Osteocyte (in vitro differentiated cells): ENCODE measurements around the gene LRRC10. TPM values are rescaled to one million over a fixed set of nuclear protein-coding genes. Genes with fewer than 3 reads are reported as not detected.

ENCODE experiments used
- DNase-seq: peaks from one replicate; pipeline ENCODE4 v3.0.0; 2021; ENCODE audit warnings: mixed read lengths; ENCODE audit not compliant: unreplicated experiment; ENCODE audit errors: extremely low spot score
- H3K27ac Mint-ChIP-seq: one replicate; pipeline ENCODE4 v1.8.0; 2021; ENCODE audit warnings: mild to moderate bottlenecking, mixed read lengths; ENCODE audit not compliant: unreplicated experiment
- H3K27me3 Mint-ChIP-seq: one replicate; pipeline ENCODE4 v1.8.0; 2021; ENCODE audit warnings: mixed read lengths; ENCODE audit not compliant: unreplicated experiment
- H3K36me3 Mint-ChIP-seq: one replicate; pipeline ENCODE4 v1.8.0; 2021; ENCODE audit warnings: mixed read lengths; ENCODE audit not compliant: unreplicated experiment
- H3K4me1 Mint-ChIP-seq: one replicate; pipeline ENCODE4 v1.8.0; 2021; ENCODE audit warnings: mixed read lengths; ENCODE audit not compliant: unreplicated experiment
- H3K4me3 Mint-ChIP-seq: one replicate; pipeline ENCODE4 v1.8.0; 2021; ENCODE audit warnings: mild to moderate bottlenecking, moderate library complexity, mixed read lengths; ENCODE audit not compliant: unreplicated experiment
- H3K9me3 Mint-ChIP-seq: one replicate; pipeline ENCODE4 v1.8.0; 2021; ENCODE audit warnings: mixed read lengths; ENCODE audit not compliant: unreplicated experiment
- CTCF ChIP-seq: fragments of 200-600 bp; sonication (generic); IDR thresholded peaks from 2 replicates; pipeline ENCODE4 v1.5.0; 2021; ENCODE audit warnings: antibody characterized with exemption, mild to moderate bottlenecking, moderate library complexity
- long read RNA-seq: library from polyadenylated mRNA; unstranded; transcript quantifications from one replicate; pipeline ENCODE4 v2.0.0, GENCODE V29; 2021
- total RNA-seq: library from RNA; stranded (reverse); gene quantifications from 2 replicates; pipeline ENCODE4 v1.2.1, GENCODE V29; 2021

The LRRC10 gene
- not detected in 2 replicates for total RNA-seq
- long read RNA-seq, result 0 reads

GRCh38 chr12:69610729-69611128, at the start of gene LRRC10:
LRRC10 (minus strand) TSS chr12:69610907; CDS start chr12:69610838, 69 bp downstream.
- DNase-seq, result no peak
- Mint-ChIP-seq H3K4me1 (no peaks in the 10 kb centered on the region), H3K36me3 (no peaks in the 10 kb centered on the region), H3K27me3 (peaks cover 25% of the 10 kb centered on the region), H3K4me3 (no peak within 1 kb of the TSS), H3K27ac (no peak within 1 kb of the TSS), H3K9me3 (no peaks in the 10 kb centered on the region)
- no peak for TF ChIP-seq CTCF

GRCh38 chr12:69660164-69660863, 49.6 kb upstream of the LRRC10 start:
- H3K27me3 Mint-ChIP-seq, result no peaks in the 10 kb centered on the region
- no peak overlapping the region for H3K4me3 Mint-ChIP-seq
- no peak overlapping the region for H3K27ac Mint-ChIP-seq
- no peaks in the 10 kb centered on the region for H3K9me3 Mint-ChIP-seq
- H3K36me3 Mint-ChIP-seq, result no peaks in the 10 kb centered on the region
- no peak for TF ChIP-seq CTCF
- no peak for DNase-seq
- H3K4me1 Mint-ChIP-seq, result peaks cover 34% of the 10 kb centered on the region

- peaks cover 40% of the 10 kb centered on the region for H3K4me1 Mint-ChIP-seq
- peak overlapping the region; percentile 88 for H3K27ac Mint-ChIP-seq
- no peaks in the 10 kb centered on the region for H3K36me3 Mint-ChIP-seq
- no peaks in the 10 kb centered on the region for H3K27me3 Mint-ChIP-seq
- no peak overlapping the region for H3K4me3 Mint-ChIP-seq
- TF ChIP-seq CTCF, result no peak
- no peak for DNase-seq
- H3K9me3 Mint-ChIP-seq, result no peaks in the 10 kb centered on the region
Observed at GRCh38 chr12:69658203-69658602, 47.5 kb upstream of the LRRC10 start.

- no peak for DNase-seq
- H3K27ac Mint-ChIP-seq, result peak overlapping the region; percentile 88
Observed at GRCh38 chr12:69657376-69658137, 46.9 kb upstream of the LRRC10 start.

More at GRCh38 chr12:69657376-69658137, 46.9 kb upstream of the LRRC10 start:
- H3K9me3 Mint-ChIP-seq, result no peaks in the 10 kb centered on the region
- peaks cover 35% of the 10 kb centered on the region for H3K4me1 Mint-ChIP-seq
- no peak overlapping the region for H3K4me3 Mint-ChIP-seq
- H3K36me3 Mint-ChIP-seq, result no peaks in the 10 kb centered on the region
- H3K27me3 Mint-ChIP-seq, result no peaks in the 10 kb centered on the region
- TF ChIP-seq CTCF, result no peak
